GM12878 (cell line): ENCODE results near the gene DVL2. TPM values are rescaled to one million over a fixed set of nuclear protein-coding genes. Genes with fewer than 3 reads are reported as not detected.

Experiments
- ATAC-seq: fragments of 200-7000 bp; cut with Tn5 transposase; 3 replicates; pipeline ENCODE4 v1.9.1; 2020; ENCODE audit warnings: mild to moderate bottlenecking, moderate library complexity
- BruUV-seq: library from RNA; stranded (reverse); fragments of 400-500 nt; replicated peaks from 2 replicates; lab custom pipeline; 2021; lab: Mats Ljungman, UMichigan
- CTCF ChIA-PET: fragments of 300-600 bp; sonication (Branson Sonifier 250); formaldehyde crosslinking; extraction: SDS; loops from one replicate; lab custom pipeline; 2021; ENCODE audit warnings: inconsistent platforms; lab: Yijun Ruan, JAX
- POLR2A ChIA-PET: fragments of 350-600 bp; formaldehyde crosslinking; extraction: SDS; loops from one replicate; lab custom pipeline; 2021; ENCODE audit warnings: inconsistent platforms; lab: Charles Lee
- RAD21 ChIA-PET: fragments of 300-600 bp; sonication (Branson Sonifier 250); formaldehyde crosslinking; loops from one replicate; lab custom pipeline; 2023; ENCODE audit warnings: antibody characterized with exemption; ENCODE audit not compliant: unreplicated experiment; lab: Charles Lee
- SMC1A ChIA-PET: fragments of 300-600 bp; sonication (Branson Sonifier 250); formaldehyde crosslinking; loops from one replicate; lab custom pipeline; 2023; ENCODE audit not compliant: unreplicated experiment, uncharacterized antibody; lab: Charles Lee
- DNase-seq: peaks from one replicate; pipeline ENCODE4 v3.0.0-alpha.2; 2011; ENCODE audit warnings: low read depth, low spot score
- FAIRE-seq: peaks from 3 replicates; lab custom pipeline; 2011; peaks lifted over from hg19 to GRCh38; lab: Jason Lieb, UNC
- H2AFZ ChIP-seq: 2 replicates; pipeline ENCODE4 v1.6.0; 2011; ENCODE audit warnings: low read depth, low read length, control low read depth; ENCODE audit not compliant: control insufficient read depth
- H3K27ac ChIP-seq: 2 replicates; pipeline ENCODE4 v1.5.1; 2011; ENCODE audit warnings: control low read depth; ENCODE audit not compliant: control insufficient read depth, insufficient read depth
- H3K27me3 ChIP-seq, 2 experiments: replicated peaks in 1 of 2; 2 replicates each; pipeline versions ENCODE4 v1.6.0 to v1.6.1; 2011; ENCODE audit warnings: low read length in 1 of 2; ENCODE audit not compliant: control insufficient read depth in 2 of 2, insufficient read depth in 2 of 2
- H3K36me3 ChIP-seq, 2 experiments: 2 replicates each; pipeline ENCODE4 v1.5.1; 2011; ENCODE audit warnings: low read length in 1 of 2; ENCODE audit not compliant: control insufficient read depth in 2 of 2, insufficient read depth in 2 of 2
- H3K4me1 ChIP-seq: 2 replicates; pipeline ENCODE4 v1.6.1; 2011; ENCODE audit warnings: mild to moderate bottlenecking, low read length, moderate library complexity, mixed read lengths; ENCODE audit not compliant: control insufficient read depth, insufficient read depth
- H3K4me2 ChIP-seq: 2 replicates; pipeline ENCODE4 v1.6.0; 2011; ENCODE audit warnings: control low read depth; ENCODE audit not compliant: control insufficient read depth, insufficient read depth
- H3K4me3 ChIP-seq: fragments of 200-600 bp; sonication (generic); 2 replicates; pipeline ENCODE4 v1.5.1; 2016
- H3K79me2 ChIP-seq: 2 replicates; pipeline ENCODE4 v1.6.0; 2011; ENCODE audit warnings: low read length; ENCODE audit not compliant: control insufficient read depth, insufficient read depth
- H3K9ac ChIP-seq: 2 replicates; pipeline ENCODE4 v1.8.0; 2011; ENCODE audit warnings: low read length, control low read depth, mixed read lengths; ENCODE audit not compliant: control insufficient read depth, insufficient read depth
- H3K9me3 ChIP-seq: replicated peaks from 3 replicates; pipeline ENCODE4 v1.5.1; 2011; ENCODE audit warnings: mild to moderate bottlenecking, low read length; ENCODE audit not compliant: control insufficient read depth, insufficient read depth
- H4K20me1 ChIP-seq: 2 replicates; pipeline ENCODE4 v1.6.0; 2011; ENCODE audit not compliant: control insufficient read depth, insufficient read depth
- ESRRA ChIP-seq: IDR thresholded peaks from 2 replicates; pipeline ENCODE4 v1.6.1; 2012; ENCODE audit warnings: mild to moderate bottlenecking, low read length, improper control_type of control experiment
- KLF5 ChIP-seq: fragments of 450-650 bp; IDR thresholded peaks from 2 replicates; pipeline ENCODE4 v1.6.1; 2014; ENCODE audit warnings: mild to moderate bottlenecking; ENCODE audit not compliant: partially characterized antibody
- MTA2 ChIP-seq: fragments of 450-650 bp; IDR thresholded peaks from 2 replicates; pipeline ENCODE4 v1.6.1; 2016; ENCODE audit warnings: low read depth, mild to moderate bottlenecking, moderate library complexity
- NR2C2 ChIP-seq: IDR thresholded peaks from 2 replicates; pipeline ENCODE4 v1.6.1; 2011; ENCODE audit warnings: borderline replicate concordance, low read depth; ENCODE audit not compliant: control insufficient read depth, insufficient read length
- RBBP5 ChIP-seq: fragments of 200-600 bp; sonication (generic); conservative IDR thresholded peaks from 2 replicates; pipeline ENCODE4 v1.6.1; 2016
- SIX5 ChIP-seq: IDR thresholded peaks from 2 replicates; pipeline ENCODE4 v1.6.1; 2011; ENCODE audit warnings: mild to moderate bottlenecking, low read depth, low read length, moderate library complexity; ENCODE audit not compliant: severe bottlenecking
- ZNF384 ChIP-seq: IDR thresholded peaks from 2 replicates; pipeline ENCODE4 v1.6.1; 2012; ENCODE audit warnings: low read depth, mild to moderate bottlenecking, low read length, improper control_type of control experiment, borderline replicate concordance
- WGBS: methylation state at CpG from one replicate; pipeline ENCODE4 v1.1.6; 2016; ENCODE audit warnings: low lambda C conversion rate; ENCODE audit not compliant: insufficient replicate concordance, insufficient coverage; ENCODE audit errors: missing lambda C conversion rate; 5-methylcytosine and 5-hydroxymethylcytosine counted together
- in situ Hi-C: fragments of 300-500 bp; cut with MboI; formaldehyde crosslinking; loops from 9 replicates; pipeline ENCODE4 v1.14.3; 2018; ENCODE audit warnings: mixed read lengths
- intact Hi-C: fragments of 100-400 bp; cut with micrococcal nuclease; formaldehyde crosslinking; loops from one replicate; pipeline ENCODE4 v1.14.2; 2022; ENCODE audit not compliant: unreplicated experiment
- polyA plus RNA-seq, 11 experiments: library from polyadenylated mRNA; depleted of rRNA in 4 of 11; unstranded in 6 of 11; stranded (reverse) in 5 of 11; fragments of >200 nt; fragmentation: Nextera tagmentation in 4 of 11; fragmentation: Illumina TruSeq in 1 of 11; extraction: Ambion mirVana in 4 of 11; extraction: Trizol in 1 of 11; gene quantifications; 1 replicate in 1 of 11; 2 replicates in 10 of 11; pipeline versions ENCODE4 v1.2.1 to v1.2.3, GENCODE V29; 2011 to 2016; ENCODE audit warnings: inconsistent platforms in 2 of 11, missing spikeins in 2 of 11, low read depth in 1 of 11
- total RNA-seq, 4 experiments: library from RNA; depleted of rRNA in 3 of 4; stranded (reverse); fragments of >200 nt in 3 of 4; fragmentation: Illumina TruSeq in 1 of 4; extraction: Trizol in 1 of 4; gene quantifications; 2 replicates each; pipeline versions ENCODE4 v1.2.1 to v1.2.3, GENCODE V29; 2013 to 2021
- TF ChIP-seq, protein P1 (sequence below): fragments of 450-650 bp; IDR thresholded peaks from 2 replicates; pipeline ENCODE4 v1.6.1; 2016; ENCODE audit warnings: mild to moderate bottlenecking
- TF ChIP-seq, protein P2 (sequence below): fragments of 450-650 bp; formaldehyde crosslinking; IDR thresholded peaks from 2 replicates; pipeline ENCODE4 v1.4.0; 2020; ENCODE audit warnings: mild to moderate bottlenecking, moderate library complexity

Gene DVL2
- total and polyA plus RNA-seq, 10 of the 15 experiments (the other 5 are each of a cell fraction or from before 2014, with no cell fraction given), result 0.97 to 44.8 (median 23.2) TPM

DNA sequence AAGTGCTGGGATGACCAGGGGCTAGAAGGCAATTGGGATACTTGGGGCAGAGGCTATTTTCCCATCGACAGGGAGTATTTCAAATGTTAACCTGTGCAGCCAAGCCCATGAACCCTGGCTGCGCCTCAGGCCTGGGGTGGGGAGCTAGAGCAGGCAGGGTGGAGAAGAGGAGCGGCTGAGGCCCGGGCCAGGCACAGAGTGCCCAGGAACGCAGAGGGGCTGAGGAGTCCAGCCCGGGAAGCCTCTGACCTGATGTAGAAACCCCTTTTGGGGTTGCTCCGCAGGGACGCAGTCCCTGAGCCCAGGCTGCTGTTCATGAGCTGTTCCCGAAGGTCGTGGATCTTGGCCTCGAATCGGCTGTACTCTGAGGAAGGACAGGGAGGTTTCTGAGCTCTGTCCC is 38.3 kb downstream of the DVL2 start:
- no peak overlapping the region for H2AFZ ChIP-seq
- H3K4me2 ChIP-seq, result no peak overlapping the region
- intact Hi-C loops (no loop called here), in situ Hi-C loops (no loop called here)
- H3K27ac ChIP-seq, result no peak overlapping the region
- no peaks in the 10 kb centered on the region for H3K79me2 ChIP-seq
- ATAC-seq (no peak), FAIRE-seq (no peak), DNase-seq (no peak)
- H3K9ac ChIP-seq, result no peak overlapping the region
- H3K27me3 ChIP-seq, result no peaks in the 10 kb centered on the region
- H3K4me1 ChIP-seq, result no peaks in the 10 kb centered on the region
- ChIA-PET CTCF (no interaction called here), POLR2A (interaction anchor here (0.5 kb wide), 1 partner anchor 109 kb away, joined by 3 read pairs; no protein-coding TSS in a partner anchor), RAD21 (no interaction called here), SMC1A (no interaction called here)
- WGBS, result 61% methylated on average over 12 of the region's 12 CpGs
- no peak overlapping the region for H3K4me3 ChIP-seq
- H3K9me3 ChIP-seq, result no peaks in the 10 kb centered on the region
- BruUV-seq, result no TSS peak
- no peaks in the 10 kb centered on the region for H3K36me3 ChIP-seq
- H4K20me1 ChIP-seq, result no peaks in the 10 kb centered on the region
- TF ChIP-seq ESRRA, result no peak
- no peak for TF ChIP-seq SIX5
- no peak for TF ChIP-seq ZNF384
- TF ChIP-seq, protein P1, sequence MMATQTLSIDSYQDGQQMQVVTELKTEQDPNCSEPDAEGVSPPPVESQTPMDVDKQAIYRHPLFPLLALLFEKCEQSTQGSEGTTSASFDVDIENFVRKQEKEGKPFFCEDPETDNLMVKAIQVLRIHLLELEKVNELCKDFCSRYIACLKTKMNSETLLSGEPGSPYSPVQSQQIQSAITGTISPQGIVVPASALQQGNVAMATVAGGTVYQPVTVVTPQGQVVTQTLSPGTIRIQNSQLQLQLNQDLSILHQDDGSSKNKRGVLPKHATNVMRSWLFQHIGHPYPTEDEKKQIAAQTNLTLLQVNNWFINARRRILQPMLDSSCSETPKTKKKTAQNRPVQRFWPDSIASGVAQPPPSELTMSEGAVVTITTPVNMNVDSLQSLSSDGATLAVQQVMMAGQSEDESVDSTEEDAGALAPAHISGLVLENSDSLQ, result no peak
- no peak for TF ChIP-seq MTA2
- no peak for TF ChIP-seq KLF5
- no peak for TF ChIP-seq RBBP5
- TF ChIP-seq, protein P2, sequence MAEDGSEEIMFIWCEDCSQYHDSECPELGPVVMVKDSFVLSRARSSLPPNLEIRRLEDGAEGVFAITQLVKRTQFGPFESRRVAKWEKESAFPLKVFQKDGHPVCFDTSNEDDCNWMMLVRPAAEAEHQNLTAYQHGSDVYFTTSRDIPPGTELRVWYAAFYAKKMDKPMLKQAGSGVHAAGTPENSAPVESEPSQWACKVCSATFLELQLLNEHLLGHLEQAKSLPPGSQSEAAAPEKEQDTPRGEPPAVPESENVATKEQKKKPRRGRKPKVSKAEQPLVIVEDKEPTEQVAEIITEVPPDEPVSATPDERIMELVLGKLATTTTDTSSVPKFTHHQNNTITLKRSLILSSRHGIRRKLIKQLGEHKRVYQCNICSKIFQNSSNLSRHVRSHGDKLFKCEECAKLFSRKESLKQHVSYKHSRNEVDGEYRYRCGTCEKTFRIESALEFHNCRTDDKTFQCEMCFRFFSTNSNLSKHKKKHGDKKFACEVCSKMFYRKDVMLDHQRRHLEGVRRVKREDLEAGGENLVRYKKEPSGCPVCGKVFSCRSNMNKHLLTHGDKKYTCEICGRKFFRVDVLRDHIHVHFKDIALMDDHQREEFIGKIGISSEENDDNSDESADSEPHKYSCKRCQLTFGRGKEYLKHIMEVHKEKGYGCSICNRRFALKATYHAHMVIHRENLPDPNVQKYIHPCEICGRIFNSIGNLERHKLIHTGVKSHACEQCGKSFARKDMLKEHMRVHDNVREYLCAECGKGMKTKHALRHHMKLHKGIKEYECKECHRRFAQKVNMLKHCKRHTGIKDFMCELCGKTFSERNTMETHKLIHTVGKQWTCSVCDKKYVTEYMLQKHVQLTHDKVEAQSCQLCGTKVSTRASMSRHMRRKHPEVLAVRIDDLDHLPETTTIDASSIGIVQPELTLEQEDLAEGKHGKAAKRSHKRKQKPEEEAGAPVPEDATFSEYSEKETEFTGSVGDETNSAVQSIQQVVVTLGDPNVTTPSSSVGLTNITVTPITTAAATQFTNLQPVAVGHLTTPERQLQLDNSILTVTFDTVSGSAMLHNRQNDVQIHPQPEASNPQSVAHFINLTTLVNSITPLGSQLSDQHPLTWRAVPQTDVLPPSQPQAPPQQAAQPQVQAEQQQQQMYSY (CRISPR knock-in tag), result no peak
- TF ChIP-seq NR2C2, result no peak
- TF ChIP-seq, all 136 proteins: peak for 0
